Keratinocyte (primary cell): ENCODE data around the gene PRKCI. TPM values are rescaled to one million over a fixed set of nuclear protein-coding genes. Genes with fewer than 3 reads are reported as not detected.
A peak's percentile ranks its signal among the peaks of the same experiment; 100 is the strongest.

ENCODE experiments used
- DNase-seq: peaks from one replicate; pipeline ENCODE4 v3.0.0-alpha.2; 2011; ENCODE audit warnings: low read depth, missing footprints, low spot score
- FAIRE-seq: peaks from 2 replicates; lab custom pipeline; 2011; peaks lifted over from hg19 to GRCh38; lab: Jason Lieb, UNC
- H2AFZ ChIP-seq: 2 replicates; pipeline ENCODE4 v1.6.0; 2012; ENCODE audit warnings: low read length, control low read depth, inconsistent platforms; ENCODE audit not compliant: control insufficient read depth
- H3K27ac ChIP-seq: 2 replicates; pipeline ENCODE4 v1.5.1; 2011; ENCODE audit warnings: low read length; ENCODE audit not compliant: control insufficient read depth, insufficient read depth
- H3K27me3 ChIP-seq: 3 replicates; pipeline ENCODE4 v1.6.0; 2011; ENCODE audit warnings: low read length; ENCODE audit not compliant: control insufficient read depth, insufficient read depth; ENCODE audit errors: extremely low read depth
- H3K36me3 ChIP-seq, 2 experiments: 2 replicates in 1 of 2; 3 replicates in 1 of 2; pipeline ENCODE4 v1.5.1; 2011; ENCODE audit warnings: low read length in 2 of 2, mild to moderate bottlenecking in 1 of 2; ENCODE audit not compliant: control insufficient read depth in 2 of 2, insufficient read depth in 2 of 2; ENCODE audit errors: extremely low read depth in 1 of 2
- H3K4me1 ChIP-seq: 3 replicates; pipeline ENCODE4 v1.5.1; 2011; ENCODE audit warnings: low read length; ENCODE audit not compliant: control insufficient read depth, insufficient read depth; ENCODE audit errors: extremely low read depth
- H3K4me2 ChIP-seq: 3 replicates; pipeline ENCODE4 v1.6.0; 2011; ENCODE audit warnings: low read depth, low read length; ENCODE audit not compliant: control insufficient read depth, insufficient read depth; ENCODE audit errors: extremely low read depth
- H3K4me3 ChIP-seq, 3 experiments: fragments of 200-600 bp in 1 of 3; sonication (generic) in 1 of 3; 2 replicates in 2 of 3; 3 replicates in 1 of 3; pipeline ENCODE4 v1.5.1; 2011 to 2016; ENCODE audit warnings: low read length in 3 of 3, mild to moderate bottlenecking in 3 of 3, control low read depth in 2 of 3, inconsistent platforms in 1 of 3, low read depth in 1 of 3, mixed read lengths in 1 of 3, mixed run types in 1 of 3, moderate library complexity in 1 of 3; ENCODE audit not compliant: control insufficient read depth in 2 of 3, insufficient read depth in 2 of 3; ENCODE audit errors: extremely low read depth in 1 of 3
- H3K79me2 ChIP-seq: 2 replicates; pipeline ENCODE4 v1.6.0; 2012; ENCODE audit warnings: low read length; ENCODE audit not compliant: control insufficient read depth, insufficient read depth
- H3K9ac ChIP-seq: 3 replicates; pipeline ENCODE4 v1.6.0; 2011; ENCODE audit warnings: low read length; ENCODE audit not compliant: control insufficient read depth, insufficient read depth; ENCODE audit errors: extremely low read depth
- H3K9me1 ChIP-seq: 3 replicates; pipeline ENCODE4 v1.6.0; 2011; ENCODE audit warnings: low read length; ENCODE audit not compliant: control insufficient read depth, insufficient read depth; ENCODE audit errors: extremely low read depth
- H3K9me3 ChIP-seq: 2 replicates; pipeline ENCODE4 v1.5.1; 2012; ENCODE audit warnings: low read depth, low read length; ENCODE audit not compliant: control insufficient read depth
- H4K20me1 ChIP-seq: 3 replicates; pipeline ENCODE4 v1.6.0; 2011; ENCODE audit warnings: low read length; ENCODE audit not compliant: control insufficient read depth, insufficient read depth; ENCODE audit errors: extremely low read depth
- CTCF ChIP-seq, 3 experiments: IDR thresholded peaks in 1 of 3; conservative IDR thresholded peaks in 1 of 3; optimal IDR thresholded peaks in 1 of 3; 2 replicates in 2 of 3; 3 replicates in 1 of 3; pipeline versions ENCODE3 to v1.5.1; 2011; ENCODE audit warnings: low read length in 3 of 3, mild to moderate bottlenecking in 3 of 3, moderate library complexity in 2 of 3, control low read depth in 1 of 3, inconsistent platforms in 1 of 3; ENCODE audit not compliant: insufficient read depth in 2 of 3; ENCODE audit errors: extremely low read depth in 1 of 3
- EZH2 ChIP-seq: IDR thresholded peaks from one replicate; pipeline ENCODE4 v1.6.1; 2012; ENCODE audit warnings: inconsistent platforms, mild to moderate bottlenecking, low read length, moderate library complexity
- dilution Hi-C: fragments of 300-500 bp; cut with MboI; formaldehyde crosslinking; loops from one replicate; pipeline ENCODE4 v1.7.0; 2020; ENCODE audit warnings: low sequenced_read_pairs; ENCODE audit not compliant: extremely low pct_ligation_motif_present
- polyA plus RNA-seq, 5 experiments: library from polyadenylated mRNA; depleted of rRNA in 3 of 5; stranded (reverse) in 3 of 5; stranded (forward) in 1 of 5; unstranded in 1 of 5; fragments of >200 nt; gene quantifications; 1 replicate in 1 of 5; 2 replicates in 3 of 5; 3 replicates in 1 of 5; pipeline versions ENCODE4 v1.2.1 to v1.2.3, GENCODE V29; 2011 to 2012; ENCODE audit warnings: missing spikeins in 2 of 5, low read depth in 1 of 5, low replicate concordance in 1 of 5

The PRKCI gene
- polyA plus RNA-seq, 1 donor (not counting 4 experiments of a cell fraction or from before 2014, with no cell fraction given) = 53.5 TPM

GRCh38 chr3:170296703-170297102 is 74.5 kb downstream of the PRKCI start:
- no peak overlapping the region for H3K9ac ChIP-seq
- H3K79me2 ChIP-seq = no peaks in the 10 kb centered on the region
- no peak overlapping the region for H3K27ac ChIP-seq
- H3K36me3 ChIP-seq = peaks cover 3 to 21% of the 10 kb centered on the region in 2 experiments
- H3K27me3 ChIP-seq = no peaks in the 10 kb centered on the region
- FAIRE-seq (no peak), DNase-seq (no peak)
- no peaks in the 10 kb centered on the region for H4K20me1 ChIP-seq
- no peak overlapping the region for H2AFZ ChIP-seq
- H3K4me1 ChIP-seq = peaks cover 3% of the 10 kb centered on the region
- TF ChIP-seq CTCF (optimal IDR thresholded peaks at IDR 0.05 in 1 of 3, IDR thresholded peaks at IDR 0.05 in 1 of 3, conservative IDR thresholded peaks at IDR 0.05 in 1 of 3; ENCODE audit: extremely low read depth in 1 of 3, insufficient read depth in 2 of 3, low read length in 3 of 3) = no peak
- no peak for TF ChIP-seq EZH2
- no peaks in the 10 kb centered on the region for H3K9me1 ChIP-seq
- no peaks in the 10 kb centered on the region for H3K9me3 ChIP-seq
- H3K4me3 ChIP-seq = no peak overlapping the region
- dilution Hi-C loops = no loop called here
- no peak overlapping the region for H3K4me2 ChIP-seq

GRCh38 chr3:170301405-170301804 is 79.2 kb downstream of the PRKCI start:
- no peaks in the 10 kb centered on the region for H3K9me3 ChIP-seq
- no peak for DNase-seq
- H3K9ac ChIP-seq = no peak overlapping the region
- no peak overlapping the region for H3K4me3 ChIP-seq
- no peak overlapping the region for H3K4me2 ChIP-seq
- dilution Hi-C loops = no loop called here
- peaks cover 5% of the 10 kb centered on the region for H3K4me1 ChIP-seq
- no peak overlapping the region for H2AFZ ChIP-seq
- H3K79me2 ChIP-seq = no peaks in the 10 kb centered on the region
- no peaks in the 10 kb centered on the region for H3K9me1 ChIP-seq
- peaks cover 7 to 14% of the 10 kb centered on the region in 2 experiments for H3K36me3 ChIP-seq
- H4K20me1 ChIP-seq = no peaks in the 10 kb centered on the region
- no peak for TF ChIP-seq EZH2
- H3K27ac ChIP-seq = peak overlapping the region; percentile 38
- no peak for FAIRE-seq
- no peaks in the 10 kb centered on the region for H3K27me3 ChIP-seq

GRCh38 chr3:170302008-170302407 is 79.8 kb downstream of the PRKCI start:
- no peaks in the 10 kb centered on the region for H3K27me3 ChIP-seq
- no peak overlapping the region for H2AFZ ChIP-seq
- no peaks in the 10 kb centered on the region for H3K9me3 ChIP-seq
- peaks cover 5% of the 10 kb centered on the region for H3K4me1 ChIP-seq
- no peaks in the 10 kb centered on the region for H3K79me2 ChIP-seq
- dilution Hi-C loops = no loop called here
- no peaks in the 10 kb centered on the region for H3K9me1 ChIP-seq
- no peak overlapping the region for H3K4me3 ChIP-seq
- DNase-seq = no peak
- H3K4me2 ChIP-seq = no peak overlapping the region
- no peaks in the 10 kb centered on the region for H4K20me1 ChIP-seq
- H3K27ac ChIP-seq = peak overlapping the region; percentile 38
- no peak overlapping the region for H3K9ac ChIP-seq
- TF ChIP-seq EZH2 (no peak), CTCF (optimal IDR thresholded peaks at IDR 0.05 in 1 of 3, IDR thresholded peaks at IDR 0.05 in 1 of 3, conservative IDR thresholded peaks at IDR 0.05 in 1 of 3; ENCODE audit: extremely low read depth in 1 of 3, insufficient read depth in 2 of 3, low read length in 3 of 3) (no peak)
- H3K36me3 ChIP-seq = peaks cover 7 to 13% of the 10 kb centered on the region in 2 experiments
- no peak for FAIRE-seq
